ENCODE data around the gene CCL2.

Gene CCL2

DNA sequence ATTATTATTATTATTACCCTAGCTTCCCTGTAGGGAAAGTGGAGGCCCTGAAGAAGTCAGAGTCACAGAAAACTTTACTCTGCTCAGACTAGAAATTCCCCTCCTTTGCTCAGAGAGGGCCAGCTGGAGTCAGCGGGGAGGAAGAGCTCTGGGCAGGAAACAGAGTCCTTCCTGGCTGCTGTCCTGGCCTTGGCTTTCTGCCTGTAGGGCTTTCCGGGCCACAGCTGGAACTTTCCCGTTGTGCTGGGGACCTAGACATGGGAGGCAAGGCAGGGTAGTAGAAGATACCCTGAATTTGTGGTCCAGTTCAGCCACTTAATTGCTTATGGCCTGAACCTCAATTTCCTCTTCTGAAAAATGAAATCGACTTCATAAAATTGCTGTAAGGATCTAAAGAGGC is 14.0 kb upstream of the CCL2 start:
- Histone ChIP-seq H3K4me3 (ENCODE audit: low read depth, low read length) (no peak overlapping the region), H3K4me1 (ENCODE audit: control insufficient read depth, insufficient read depth, low read length) (peaks cover 9% of the 10 kb centered on the region), H3K36me3 (ENCODE audit: control insufficient read depth, insufficient read depth, low read length) (no peaks in the 10 kb centered on the region), H3K27ac (ENCODE audit: low read depth, low read length) (no peak overlapping the region), H3K27me3 (ENCODE audit: control insufficient read depth, insufficient read depth, low read length) (no peaks in the 10 kb centered on the region; the same call in 1 of the 2 replicates), H3K9ac (ENCODE audit: low read depth, low read length) (no peak overlapping the region), H3K9me3 (ENCODE audit: control insufficient read depth, insufficient read depth, low read length) (no peaks in the 10 kb centered on the region)

DNA sequence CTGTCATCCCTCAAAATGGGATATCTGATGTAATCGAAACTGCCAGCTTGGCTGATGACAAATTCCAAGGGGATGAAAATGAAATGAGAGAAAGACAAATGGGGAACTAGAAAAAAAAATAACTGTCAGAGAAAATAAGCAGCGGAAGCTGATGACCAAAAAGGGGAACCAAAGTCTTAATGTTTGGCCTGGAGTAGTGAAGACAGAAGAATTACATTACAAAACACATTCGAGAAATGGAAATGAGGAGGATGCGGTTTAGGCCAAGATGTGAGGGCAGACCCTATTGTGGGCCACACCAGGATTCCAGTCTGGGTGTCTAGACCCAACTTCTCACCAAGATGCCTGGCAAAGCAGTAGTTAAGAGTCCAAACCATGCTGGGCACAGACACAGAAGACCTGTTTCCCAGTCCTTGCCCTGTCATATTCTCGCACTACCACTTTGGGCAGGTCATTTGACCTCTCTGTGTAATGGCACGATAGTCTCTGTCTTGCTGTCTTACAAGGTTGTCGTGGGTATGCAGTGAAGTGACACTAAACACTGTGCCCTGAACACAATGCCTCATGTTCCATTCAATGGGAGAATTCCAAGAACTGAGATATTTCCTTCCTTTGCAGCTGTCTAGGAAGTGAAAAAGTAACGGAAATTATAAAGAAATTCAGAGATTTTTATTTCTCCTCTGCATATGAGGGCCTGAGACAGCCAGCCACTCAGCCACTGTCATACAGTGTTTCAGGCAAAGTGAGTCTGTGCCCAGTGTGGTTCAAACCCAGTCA is 12.3 kb upstream of the CCL2 start:
- H3K4me3 ChIP-seq (ENCODE audit: low read depth, low read length), result no peak overlapping the region
- no peaks in the 10 kb centered on the region for H3K9me3 ChIP-seq (ENCODE audit: control insufficient read depth, insufficient read depth, low read length)
- no peaks in the 10 kb centered on the region for H3K36me3 ChIP-seq (ENCODE audit: control insufficient read depth, insufficient read depth, low read length)
- H3K4me1 ChIP-seq (ENCODE audit: control insufficient read depth, insufficient read depth, low read length), result peaks cover 9% of the 10 kb centered on the region
- H3K27ac ChIP-seq (ENCODE audit: low read depth, low read length), result no peak overlapping the region
- no peaks in the 10 kb centered on the region; the same call in 1 of the 2 replicates for H3K27me3 ChIP-seq (ENCODE audit: control insufficient read depth, insufficient read depth, low read length)
- H3K9ac ChIP-seq (ENCODE audit: low read depth, low read length), result no peak overlapping the region

DNA sequence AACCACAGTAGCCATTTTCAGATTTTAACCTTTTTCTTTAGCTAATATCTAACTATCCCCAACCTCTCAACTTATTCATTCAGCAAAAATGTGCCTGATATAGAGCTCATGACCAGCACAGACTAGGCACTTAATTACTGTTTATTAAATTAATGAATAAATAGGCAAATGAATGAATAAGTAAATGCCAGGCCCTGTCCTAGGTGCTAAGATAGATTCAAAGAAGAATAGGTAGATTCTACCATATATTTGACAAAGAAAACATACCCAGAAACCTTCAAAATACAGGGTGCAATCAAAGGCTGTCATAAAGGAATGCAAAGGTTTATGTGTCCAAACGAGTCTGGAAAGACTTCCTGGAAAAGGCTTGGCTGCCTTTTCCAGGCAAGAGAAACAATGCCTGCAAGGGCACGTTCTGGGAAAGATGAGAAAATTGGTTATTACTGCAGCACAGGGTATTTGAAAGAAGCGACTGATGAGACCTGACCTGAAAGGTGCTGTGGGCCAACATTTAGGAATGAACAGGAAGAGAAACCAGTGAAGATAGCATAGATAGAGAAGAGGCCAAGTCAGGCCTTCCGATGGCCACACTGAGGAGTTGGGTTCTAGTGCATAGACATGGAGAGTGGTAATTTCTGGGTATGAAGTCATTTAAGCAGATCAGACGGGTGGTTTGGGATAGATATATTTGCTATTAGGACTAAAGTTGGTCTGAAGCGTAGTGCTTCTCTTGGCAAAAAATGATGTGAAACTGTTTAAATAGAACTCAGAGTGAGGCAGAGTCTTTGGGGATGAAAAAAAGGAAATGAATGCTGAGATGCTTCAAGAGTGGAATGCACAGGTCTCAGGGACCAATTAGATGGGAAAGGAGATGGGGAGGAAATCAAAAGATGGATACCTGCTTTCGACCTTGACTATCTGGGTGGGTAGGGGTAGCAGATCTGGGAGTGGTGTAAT is 11.4 kb upstream of the CCL2 start:
- Histone ChIP-seq H3K4me1 (ENCODE audit: control insufficient read depth, insufficient read depth, low read length) (peaks cover 9% of the 10 kb centered on the region), H3K9ac (ENCODE audit: low read depth, low read length) (no peak overlapping the region), H3K27me3 (ENCODE audit: control insufficient read depth, insufficient read depth, low read length) (no peaks in the 10 kb centered on the region; the same call in 1 of the 2 replicates), H3K4me3 (ENCODE audit: low read depth, low read length) (no peak overlapping the region), H3K36me3 (ENCODE audit: control insufficient read depth, insufficient read depth, low read length) (no peaks in the 10 kb centered on the region), H3K27ac (ENCODE audit: low read depth, low read length) (no peak overlapping the region), H3K9me3 (ENCODE audit: control insufficient read depth, insufficient read depth, low read length) (no peaks in the 10 kb centered on the region)

DNA sequence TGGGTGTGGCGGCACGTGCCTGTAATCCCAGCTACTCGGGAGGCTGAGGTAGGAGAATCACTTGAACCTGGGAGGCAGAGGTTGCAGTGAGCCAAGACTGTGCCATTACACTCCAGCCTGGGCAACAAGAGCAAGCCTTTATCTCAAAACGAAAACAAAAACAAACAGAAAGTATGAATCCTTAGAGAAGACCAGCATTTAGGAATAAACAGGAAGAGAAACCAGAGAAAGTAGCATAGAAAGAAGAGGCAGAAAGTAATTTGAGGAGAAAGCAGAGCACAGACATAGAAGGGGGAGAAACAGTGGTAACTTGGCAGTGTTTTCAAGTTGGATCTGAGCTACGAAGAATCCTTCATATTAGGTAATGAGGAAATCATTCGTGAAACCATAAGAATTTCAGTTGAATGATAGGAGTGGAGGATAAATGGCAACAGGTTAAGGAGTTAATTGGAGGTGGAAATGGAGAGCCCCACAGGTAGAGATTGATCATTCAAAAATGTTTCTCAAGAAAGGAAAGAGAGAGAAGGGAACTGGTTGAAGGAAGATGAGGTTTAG is 9.7 kb upstream of the CCL2 start:
- Histone ChIP-seq H3K27me3 (ENCODE audit: control insufficient read depth, insufficient read depth, low read length) (no peaks in the 10 kb centered on the region; the same call in 1 of the 2 replicates), H3K36me3 (ENCODE audit: control insufficient read depth, insufficient read depth, low read length) (no peaks in the 10 kb centered on the region), H3K27ac (ENCODE audit: low read depth, low read length) (no peak overlapping the region), H3K9me3 (ENCODE audit: control insufficient read depth, insufficient read depth, low read length) (no peaks in the 10 kb centered on the region), H3K4me3 (ENCODE audit: low read depth, low read length) (no peak overlapping the region), H3K9ac (ENCODE audit: low read depth, low read length) (no peak overlapping the region), H3K4me1 (ENCODE audit: control insufficient read depth, insufficient read depth, low read length) (peaks cover 10% of the 10 kb centered on the region)

DNA sequence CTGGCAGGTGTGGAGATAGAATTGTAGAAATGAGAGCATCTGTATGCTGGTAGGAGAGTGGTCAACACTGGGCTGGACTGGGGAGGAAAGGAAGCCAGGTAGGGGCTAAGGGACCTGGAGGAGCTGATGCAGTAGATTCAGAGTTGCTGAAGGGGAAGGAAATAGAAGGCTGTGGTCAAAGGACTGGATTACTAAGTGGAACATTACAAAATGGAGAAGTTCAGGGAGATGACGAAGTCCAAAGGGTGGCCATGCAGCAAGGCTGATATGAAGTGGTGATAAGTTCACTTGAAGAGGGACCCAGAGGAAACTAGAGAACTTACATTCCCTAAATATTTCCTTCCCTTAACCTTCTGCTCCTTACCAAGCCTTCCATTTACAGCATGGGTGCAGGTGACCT is 8.6 kb upstream of the CCL2 start:
- H3K9ac ChIP-seq (ENCODE audit: low read depth, low read length), result no peak overlapping the region
- peaks cover 19% of the 10 kb centered on the region for H3K4me1 ChIP-seq (ENCODE audit: control insufficient read depth, insufficient read depth, low read length)

DNA sequence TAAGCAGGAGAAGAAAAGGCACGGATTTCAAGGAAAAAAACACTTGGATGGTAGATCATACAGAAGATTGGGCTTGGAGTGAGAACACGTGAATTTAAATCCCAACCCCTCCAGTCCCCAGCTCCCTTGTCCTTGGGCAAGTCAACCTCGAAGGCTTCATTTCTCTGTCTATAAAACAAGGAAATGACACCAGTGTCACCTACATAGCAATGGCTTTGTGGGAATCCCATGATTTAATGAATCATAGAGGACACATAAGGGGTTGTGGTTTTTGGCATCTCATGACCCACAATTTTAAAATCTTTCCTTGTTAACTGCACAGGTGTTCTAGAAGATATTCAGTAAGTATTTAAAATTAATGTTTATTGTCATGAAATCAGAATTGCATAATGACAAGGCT is 8.2 kb upstream of the CCL2 start:
- Histone ChIP-seq H3K4me1 (ENCODE audit: control insufficient read depth, insufficient read depth, low read length) (peaks cover 19% of the 10 kb centered on the region), H3K27me3 (ENCODE audit: control insufficient read depth, insufficient read depth, low read length) (no peaks in the 10 kb centered on the region; the same call in 1 of the 2 replicates), H3K9me3 (ENCODE audit: control insufficient read depth, insufficient read depth, low read length) (no peaks in the 10 kb centered on the region), H3K9ac (ENCODE audit: low read depth, low read length) (no peak overlapping the region), H3K36me3 (ENCODE audit: control insufficient read depth, insufficient read depth, low read length) (no peaks in the 10 kb centered on the region), H3K27ac (ENCODE audit: low read depth, low read length) (no peak overlapping the region), H3K4me3 (ENCODE audit: low read depth, low read length) (no peak overlapping the region)

More for the DNA sequence above, 8.6 kb upstream of the CCL2 start:
- Histone ChIP-seq H3K9me3 (ENCODE audit: control insufficient read depth, insufficient read depth, low read length) (no peaks in the 10 kb centered on the region), H3K4me3 (ENCODE audit: low read depth, low read length) (no peak overlapping the region), H3K27me3 (ENCODE audit: control insufficient read depth, insufficient read depth, low read length) (no peaks in the 10 kb centered on the region; the same call in 1 of the 2 replicates), H3K27ac (ENCODE audit: low read depth, low read length) (no peak overlapping the region), H3K36me3 (ENCODE audit: control insufficient read depth, insufficient read depth, low read length) (no peaks in the 10 kb centered on the region)

DNA sequence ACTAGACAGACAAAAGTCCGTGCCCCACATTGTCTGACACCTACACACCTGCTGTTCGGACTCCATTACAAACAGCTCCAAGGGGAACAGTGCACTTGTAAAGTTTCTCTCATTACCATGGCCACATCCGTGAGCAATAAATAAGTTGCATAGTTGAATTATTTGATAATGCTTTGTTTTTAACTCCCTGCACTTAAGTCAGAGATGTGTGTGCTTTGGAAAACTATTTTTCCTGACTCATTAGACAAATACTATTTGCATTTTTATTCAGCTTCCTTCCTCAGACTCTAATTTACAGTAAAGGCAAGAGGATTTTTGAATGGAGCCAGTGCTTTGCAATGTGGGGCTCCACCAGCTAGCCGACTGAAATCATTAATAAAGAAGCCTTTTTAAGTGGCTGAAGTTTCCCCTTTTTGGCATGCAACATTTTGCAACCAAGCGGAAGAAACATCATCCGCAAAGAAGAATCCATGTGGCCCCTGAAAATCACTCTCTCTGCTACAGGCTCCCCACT is 6.5 kb upstream of the CCL2 start:
- Histone ChIP-seq H3K36me3 (ENCODE audit: control insufficient read depth, insufficient read depth, low read length) (no peaks in the 10 kb centered on the region), H3K27me3 (ENCODE audit: control insufficient read depth, insufficient read depth, low read length) (peaks cover 3% of the 10 kb centered on the region; the same call in 1 of the 2 replicates), H3K4me3 (ENCODE audit: low read depth, low read length) (no peak overlapping the region), H3K4me1 (ENCODE audit: control insufficient read depth, insufficient read depth, low read length) (peaks cover 10% of the 10 kb centered on the region; the same call in 1 of the 2 replicates), H3K9ac (ENCODE audit: low read depth, low read length) (no peak overlapping the region), H3K27ac (ENCODE audit: low read depth, low read length) (no peak overlapping the region), H3K9me3 (ENCODE audit: control insufficient read depth, insufficient read depth, low read length) (no peaks in the 10 kb centered on the region)

DNA sequence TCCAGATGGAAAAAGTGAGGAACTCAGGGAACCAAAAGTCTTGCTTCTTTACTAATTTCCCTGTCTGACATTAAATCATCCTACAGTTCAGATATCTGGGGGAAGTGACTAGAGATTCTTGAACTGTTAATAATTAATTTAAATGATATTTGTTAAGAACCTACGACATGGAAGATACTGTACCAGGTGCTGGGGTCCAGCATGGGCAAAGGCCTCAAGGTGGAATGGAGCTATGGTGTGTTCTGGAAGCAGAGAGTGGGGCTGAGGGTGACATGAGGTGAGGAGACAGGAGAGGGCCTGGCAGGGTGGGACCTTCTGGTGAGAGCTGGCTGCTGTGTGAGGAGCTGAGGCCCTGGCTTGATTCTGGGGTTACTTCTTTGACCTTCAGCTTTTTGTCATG is 6.0 kb upstream of the CCL2 start:
- peaks cover 7% of the 10 kb centered on the region; the same call in 1 of the 2 replicates for H3K27me3 ChIP-seq (ENCODE audit: control insufficient read depth, insufficient read depth, low read length)
- H3K27ac ChIP-seq (ENCODE audit: low read depth, low read length), result no peak overlapping the region
- no peaks in the 10 kb centered on the region for H3K9me3 ChIP-seq (ENCODE audit: control insufficient read depth, insufficient read depth, low read length)
- no peaks in the 10 kb centered on the region for H3K36me3 ChIP-seq (ENCODE audit: control insufficient read depth, insufficient read depth, low read length)
- H3K4me1 ChIP-seq (ENCODE audit: control insufficient read depth, insufficient read depth, low read length), result peaks cover 15% of the 10 kb centered on the region
- H3K9ac ChIP-seq (ENCODE audit: low read depth, low read length), result no peak overlapping the region
- H3K4me3 ChIP-seq (ENCODE audit: low read depth, low read length), result no peak overlapping the region

DNA sequence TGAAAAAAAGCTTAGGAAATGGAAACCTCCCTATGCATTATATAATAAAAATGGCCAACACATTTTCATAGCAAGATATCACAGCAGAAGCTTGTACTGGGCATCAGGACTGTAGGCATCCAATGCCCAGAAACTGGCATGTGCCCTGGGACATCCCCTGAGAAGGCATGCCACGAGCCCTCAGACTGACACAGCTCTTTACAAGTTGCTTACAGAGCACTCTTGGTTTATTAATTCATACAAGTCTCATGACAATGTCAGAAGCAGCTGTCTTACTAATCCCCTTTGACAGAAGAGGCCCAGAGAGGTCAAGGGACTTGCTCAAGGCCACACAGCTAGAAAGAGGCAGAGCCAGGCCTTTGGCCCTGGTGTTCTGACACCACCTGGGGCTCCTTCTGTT is 5.6 kb upstream of the CCL2 start:
- H3K36me3 ChIP-seq (ENCODE audit: control insufficient read depth, insufficient read depth, low read length), result no peaks in the 10 kb centered on the region
- H3K27ac ChIP-seq (ENCODE audit: low read depth, low read length), result no peak overlapping the region
- H3K9ac ChIP-seq (ENCODE audit: low read depth, low read length), result no peak overlapping the region
- 0 out of 2 replicates have a peak, but pooled peaks cover 7% of the 10 kb centered on the region for H3K27me3 ChIP-seq (ENCODE audit: control insufficient read depth, insufficient read depth, low read length)
- no peak overlapping the region for H3K4me3 ChIP-seq (ENCODE audit: low read depth, low read length)
- peaks cover 20% of the 10 kb centered on the region for H3K4me1 ChIP-seq (ENCODE audit: control insufficient read depth, insufficient read depth, low read length)
- no peaks in the 10 kb centered on the region for H3K9me3 ChIP-seq (ENCODE audit: control insufficient read depth, insufficient read depth, low read length)

DNA sequence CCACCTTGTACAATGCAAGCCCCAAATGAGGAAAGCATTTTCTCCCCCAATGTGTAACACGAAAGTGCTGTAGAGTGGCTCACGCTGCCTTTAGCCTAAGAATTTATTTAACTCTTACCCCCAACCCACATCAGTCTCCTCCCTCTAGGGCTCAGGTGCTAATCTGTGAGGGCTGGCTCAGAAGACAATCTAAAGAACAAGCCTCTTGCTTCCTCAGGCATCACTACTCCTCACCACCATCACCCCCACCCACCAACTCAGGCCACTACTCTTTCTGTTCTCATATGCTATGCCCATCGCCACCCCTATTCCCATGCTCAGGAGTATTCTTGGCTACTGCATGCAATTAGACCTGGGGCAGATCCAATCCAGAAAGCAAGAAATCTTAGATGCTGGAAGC is 3.9 kb upstream of the CCL2 start:
- peaks cover 34% of the 10 kb centered on the region for H3K4me1 ChIP-seq (ENCODE audit: control insufficient read depth, insufficient read depth, low read length)
- H3K9ac ChIP-seq (ENCODE audit: low read depth, low read length), result no peak overlapping the region
- H3K4me3 ChIP-seq (ENCODE audit: low read depth, low read length), result no peak overlapping the region
- no peaks in the 10 kb centered on the region for H3K9me3 ChIP-seq (ENCODE audit: control insufficient read depth, insufficient read depth, low read length)
- H3K27me3 ChIP-seq (ENCODE audit: control insufficient read depth, insufficient read depth, low read length), result 0 out of 2 replicates have a peak, but pooled peaks cover 7% of the 10 kb centered on the region
- H3K36me3 ChIP-seq (ENCODE audit: control insufficient read depth, insufficient read depth, low read length), result no peaks in the 10 kb centered on the region
- no peak overlapping the region for H3K27ac ChIP-seq (ENCODE audit: low read depth, low read length)

Measured in HUES48 (cell line).